ENCODE data around the gene CCND2. TPM values are rescaled to one million over a fixed set of nuclear protein-coding genes. Genes with fewer than 3 reads are reported as not detected.

CCND2 gene
- total and polyA plus RNA-seq, 12 donors: 28.4 to 428 (median 239) TPM

GRCh38 chr12:4246116-4246515 is 27.4 kb upstream of the CCND2 start:
- no peak overlapping the region for H3K27ac ChIP-seq
- 68 to 76% (median 69%) methylated on average over 5 of the region's 5 CpGs for WGBS, 4 donors
- intact Hi-C loops (cut with DNase I): no loop called here
- no peaks in the 10 kb centered on the region for H3K36me3 ChIP-seq (replicated peaks in 1 of 2)
- H3K4me3 ChIP-seq: no peak overlapping the region
- no peak for DNase-seq
- H3K9me3 ChIP-seq (replicated peaks in 1 of 3): no peaks in the 10 kb centered on the region
- no peak for TF ChIP-seq CTCF (IDR thresholded peaks at IDR 0.05)
- TF ChIP-seq POLR2A (IDR thresholded peaks at IDR 0.05): no peak
- peaks cover 12% of the 10 kb centered on the region for H3K27me3 ChIP-seq
- H3K4me1 ChIP-seq (replicated peaks in 1 of 2): no peaks in the 10 kb centered on the region

GRCh38 chr12:4250691-4251090 is 22.9 kb upstream of the CCND2 start:
- Histone ChIP-seq H3K27ac (no peak overlapping the region), H3K27me3 (peaks cover 3% of the 10 kb centered on the region), H3K9me3 (replicated peaks in 1 of 3) (no peaks in the 10 kb centered on the region), H3K36me3 (replicated peaks in 1 of 2) (no peaks in the 10 kb centered on the region), H3K4me1 (replicated peaks in 1 of 2) (no peaks in the 10 kb centered on the region), H3K4me3 (no peak overlapping the region)
- TF ChIP-seq POLR2A (IDR thresholded peaks at IDR 0.05) (no peak), CTCF (IDR thresholded peaks at IDR 0.05) (no peak)
- intact Hi-C loops (cut with DNase I): no loop called here
- WGBS, 4 donors: 68 to 87% (median 77%) methylated on average over 5 to 8 of the region's 8 CpGs
- no peak for DNase-seq

DNA sequence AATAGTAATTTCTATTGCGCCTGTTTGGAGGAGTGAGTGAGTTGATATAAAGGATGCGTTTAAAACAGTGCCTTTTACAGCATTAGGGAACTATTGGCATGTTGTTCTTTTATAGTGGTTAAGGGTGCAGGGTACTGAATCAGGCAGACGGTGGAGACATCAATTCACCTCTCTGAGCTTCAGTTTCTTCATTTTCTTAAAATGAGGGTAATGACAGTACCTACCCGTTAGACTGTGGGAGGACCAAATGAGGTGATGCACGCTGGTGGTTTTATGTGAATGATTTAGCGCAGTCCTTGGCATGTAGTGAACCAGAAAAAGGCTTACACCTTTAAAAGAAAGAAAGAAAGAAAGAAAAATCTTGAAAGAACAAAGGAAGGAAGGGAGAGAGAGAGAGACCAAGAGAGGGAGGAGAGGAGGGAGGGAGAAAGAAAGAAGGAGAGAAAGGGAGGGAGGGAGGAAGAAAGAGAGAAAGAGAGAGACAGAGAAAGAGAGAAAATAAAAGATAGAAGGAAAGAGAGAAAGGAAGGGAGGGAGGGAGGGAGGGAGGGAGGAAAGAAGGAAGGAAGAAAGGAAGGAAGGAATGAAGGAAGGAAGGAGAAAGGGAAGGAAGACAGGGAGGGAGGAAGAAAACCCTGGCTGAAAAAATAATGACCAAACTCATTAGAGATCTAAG is 22.2 kb upstream of the CCND2 start:
- intact Hi-C loops (cut with DNase I): no loop called here
- no peak overlapping the region for H3K27ac ChIP-seq
- no peak for TF ChIP-seq POLR2A (IDR thresholded peaks at IDR 0.05)
- TF ChIP-seq CTCF (IDR thresholded peaks at IDR 0.05): no peak
- peaks cover 3% of the 10 kb centered on the region for H3K27me3 ChIP-seq
- 63 to 79% (median 73%) methylated on average over 6 of the region's 6 CpGs for WGBS, 4 donors
- no peak overlapping the region for H3K4me3 ChIP-seq
- DNase-seq: no peak
- no peaks in the 10 kb centered on the region for H3K36me3 ChIP-seq (replicated peaks in 1 of 2)
- no peaks in the 10 kb centered on the region for H3K9me3 ChIP-seq (replicated peaks in 1 of 3)
- no peaks in the 10 kb centered on the region for H3K4me1 ChIP-seq (replicated peaks in 1 of 2)

DNA sequence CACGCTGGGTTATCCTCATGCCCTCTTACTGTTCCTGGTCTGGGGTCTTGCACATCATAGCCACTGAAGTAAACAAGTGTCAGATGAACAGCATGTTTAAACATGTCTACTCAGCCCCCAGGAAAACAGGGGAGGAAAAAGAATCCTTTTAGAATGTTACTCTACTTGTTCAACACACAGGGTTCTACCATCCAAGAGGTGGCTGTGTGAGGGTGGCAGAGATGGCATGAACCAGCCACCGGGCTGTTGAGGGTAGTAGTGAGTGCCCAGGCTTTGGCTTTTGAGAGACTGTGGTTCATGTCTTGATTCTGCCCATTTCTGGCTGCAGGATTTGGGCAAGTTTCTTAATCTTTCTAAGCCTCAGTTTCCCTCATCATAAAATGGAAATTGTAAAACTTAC is 21.6 kb upstream of the CCND2 start:
- TF ChIP-seq CTCF (IDR thresholded peaks at IDR 0.05): no peak
- no peak for TF ChIP-seq POLR2A (IDR thresholded peaks at IDR 0.05)
- WGBS, 4 donors: 81 to 91% (median 85%) methylated on average over 2 of the region's 2 CpGs
- no peak for DNase-seq
- no peaks in the 10 kb centered on the region for H3K36me3 ChIP-seq (replicated peaks in 1 of 2)
- peaks cover 3% of the 10 kb centered on the region for H3K27me3 ChIP-seq
- H3K4me1 ChIP-seq (replicated peaks in 1 of 2): no peaks in the 10 kb centered on the region
- H3K4me3 ChIP-seq: no peak overlapping the region
- H3K9me3 ChIP-seq (replicated peaks in 1 of 3): no peaks in the 10 kb centered on the region
- intact Hi-C loops (cut with DNase I): no loop called here
- no peak overlapping the region for H3K27ac ChIP-seq
